NCI-H69 (cell line): Measurements from ENCODE around the gene DNASE1L3.
"Not testable (repeated sequence)": the region's sequence is repeated elsewhere in the genome, so short reads cannot be mapped to it uniquely, and the experiment has no call there.

Experiments used
- DNase-seq: peaks from one replicate; lab custom pipeline; 2025; lab: John Stamatoyannopoulos, UW

Gene DNASE1L3

GRCh38 chr3:58236527-58237237 lies 25.9 kb upstream of the DNASE1L3 start:
- DNase-seq: peak; percentile 26

GRCh38 chr3:58235970-58236369 lies 25.2 kb upstream of the DNASE1L3 start:
- peak; percentile 3 for DNase-seq

DNA sequence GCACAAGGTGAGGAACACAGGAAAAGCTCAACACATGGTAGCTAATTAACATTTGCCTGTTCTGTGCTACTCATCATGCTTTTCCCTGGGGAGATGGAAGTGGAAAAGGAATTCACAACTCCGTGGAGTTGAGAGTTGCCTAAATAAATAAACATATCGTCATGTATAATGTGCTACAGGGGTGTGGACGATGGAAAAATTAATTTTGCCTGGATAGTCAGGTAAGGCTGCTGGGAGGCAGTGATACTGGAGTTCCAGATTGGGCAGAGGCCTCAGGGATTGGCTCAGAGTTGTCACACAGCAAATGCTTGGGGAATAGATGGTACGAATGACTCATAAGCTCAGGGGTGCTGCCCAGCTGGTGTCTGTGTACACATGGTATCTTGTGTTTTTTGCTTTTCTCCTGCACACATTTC lies 23.8 kb upstream of the DNASE1L3 start:
- DNase-seq: peak; percentile 74

DNA sequence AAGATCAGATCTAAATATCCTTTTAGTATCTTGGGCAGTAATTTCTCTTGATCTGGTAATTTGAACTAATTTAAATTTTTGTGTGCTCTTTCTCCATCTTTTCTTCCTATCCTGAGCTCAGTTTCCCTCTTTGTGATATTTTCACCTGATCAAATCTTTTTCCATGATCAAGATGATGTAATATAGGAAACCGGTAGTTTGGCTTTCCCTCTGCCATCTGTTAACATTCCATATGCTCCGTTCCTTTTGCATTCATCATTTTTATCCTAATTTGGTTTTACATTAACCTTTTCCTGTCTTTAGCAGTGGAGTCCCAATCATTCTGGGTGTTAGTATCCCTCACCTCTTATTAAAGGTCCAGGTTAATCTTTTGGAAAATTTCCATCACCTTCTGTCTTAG lies 20.9 kb upstream of the DNASE1L3 start:
- DNase-seq: peak; percentile 22

DNA sequence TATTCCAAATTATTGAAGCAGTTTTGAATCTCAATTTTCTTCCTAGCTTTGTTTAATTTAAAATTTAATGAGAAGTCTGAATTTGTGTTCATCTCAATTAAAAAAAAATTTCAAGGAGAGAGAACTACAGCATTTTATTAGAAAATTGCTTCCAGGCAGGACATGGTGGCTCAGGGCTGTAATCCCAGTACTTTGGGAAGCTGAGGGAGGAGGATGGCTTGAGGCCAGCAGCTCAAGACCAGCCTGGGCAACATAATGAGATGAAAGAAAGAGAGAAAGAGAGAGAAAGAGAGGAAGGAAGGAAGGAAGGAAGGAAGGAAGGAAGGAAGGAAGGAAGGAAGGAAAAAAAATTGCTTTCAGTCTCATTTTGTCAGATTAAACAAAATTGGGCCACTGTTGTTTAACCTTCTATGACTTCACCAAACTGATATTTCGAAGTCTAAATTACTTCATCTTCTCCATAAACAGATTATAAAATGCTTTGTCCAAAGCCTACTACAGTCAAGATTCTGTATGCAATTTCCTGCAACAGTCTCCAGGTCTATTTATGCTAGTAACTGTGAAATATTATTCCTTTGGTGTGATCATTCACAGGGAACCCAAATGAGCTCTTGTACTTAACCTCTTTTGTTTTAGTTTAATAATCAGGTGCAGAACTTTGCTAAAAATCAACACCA lies 20.2 kb upstream of the DNASE1L3 start:
- no peak for DNase-seq

DNA sequence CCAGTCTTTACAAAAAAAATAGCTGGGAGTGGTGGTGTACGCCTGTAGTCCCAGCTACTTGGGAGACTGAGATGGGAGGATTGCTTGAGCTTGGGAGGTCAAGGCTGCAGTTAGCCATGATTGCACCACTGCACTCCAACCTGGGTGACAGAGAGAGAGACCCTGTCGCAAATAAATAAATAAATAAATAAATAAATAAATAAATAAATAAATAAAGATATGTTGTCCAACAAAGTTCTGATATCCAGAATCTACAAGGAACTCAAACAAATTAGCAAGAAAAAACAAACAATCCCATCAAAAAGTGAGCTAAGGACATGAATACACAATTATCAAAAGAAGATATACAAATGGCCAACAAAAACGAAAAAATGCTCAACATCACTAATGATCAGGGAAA lies 17.2 kb upstream of the DNASE1L3 start:
- not testable (repeated sequence) for DNase-seq

DNA sequence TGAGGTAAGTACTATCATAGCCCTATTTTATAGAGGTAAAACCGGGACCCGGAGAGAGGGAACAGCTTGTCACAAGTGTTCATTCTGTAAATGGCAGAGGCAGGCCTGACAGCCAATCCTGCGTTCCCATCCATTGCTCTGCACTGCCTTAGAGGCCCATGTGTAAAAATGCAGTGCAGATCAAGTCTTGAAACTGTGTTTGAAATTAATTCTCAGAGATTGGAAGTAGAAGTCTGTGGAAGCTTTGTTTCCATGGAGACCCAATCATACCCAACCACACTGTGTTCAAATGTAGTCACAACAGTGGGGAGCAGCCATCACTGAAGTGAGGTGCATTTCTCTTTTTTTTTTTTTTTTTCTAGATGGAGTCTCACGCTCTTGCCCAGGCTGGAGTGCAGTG lies 13.1 kb upstream of the DNASE1L3 start:
- no peak for DNase-seq

DNA sequence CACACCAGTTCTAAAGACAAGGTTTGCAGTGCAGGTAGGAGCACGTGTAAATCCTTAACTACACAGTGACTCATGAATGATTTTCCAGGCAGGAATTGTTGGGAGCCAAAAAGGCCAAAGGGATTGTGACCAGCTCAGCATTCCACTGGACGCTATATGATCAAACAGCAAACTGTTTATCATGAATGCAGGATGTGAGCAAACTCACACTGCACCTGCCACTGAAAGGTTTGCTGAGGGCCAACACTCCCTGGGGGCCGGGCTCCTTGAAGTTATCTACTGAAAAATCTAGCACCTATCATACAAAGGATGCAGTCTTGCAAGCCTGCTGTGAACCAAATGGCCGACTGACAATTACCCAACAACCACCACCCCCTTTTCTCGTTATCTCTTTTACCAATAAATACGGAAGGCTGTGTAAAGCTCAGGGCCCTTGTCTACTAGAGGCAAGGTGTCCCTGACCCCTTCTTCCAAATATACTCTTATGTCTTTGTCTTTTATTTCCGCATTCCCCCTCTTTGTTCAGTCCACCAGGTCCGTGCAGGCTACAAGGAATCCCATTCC lies 11.5 kb upstream of the DNASE1L3 start:
- no peak for DNase-seq

DNA sequence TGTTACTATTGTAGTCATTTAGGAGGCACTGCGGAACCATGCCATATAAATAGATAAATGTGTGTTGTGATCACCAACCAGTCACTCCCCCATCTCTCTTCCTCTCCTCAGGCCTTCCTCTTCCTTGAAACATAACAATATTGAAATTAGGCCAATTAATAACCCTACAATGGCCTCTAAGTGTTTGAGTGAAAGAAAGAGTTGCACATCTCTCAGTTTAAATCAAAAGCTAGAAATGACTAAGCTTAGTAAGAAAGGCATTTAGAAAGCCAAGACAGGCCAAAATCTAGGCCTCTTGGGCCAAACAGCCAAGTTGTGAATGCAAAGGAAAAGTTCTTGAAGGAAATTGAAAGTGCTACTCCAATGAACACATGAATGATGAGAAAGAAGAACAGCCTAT lies 8.1 kb upstream of the DNASE1L3 start:
- no peak for DNase-seq

DNA sequence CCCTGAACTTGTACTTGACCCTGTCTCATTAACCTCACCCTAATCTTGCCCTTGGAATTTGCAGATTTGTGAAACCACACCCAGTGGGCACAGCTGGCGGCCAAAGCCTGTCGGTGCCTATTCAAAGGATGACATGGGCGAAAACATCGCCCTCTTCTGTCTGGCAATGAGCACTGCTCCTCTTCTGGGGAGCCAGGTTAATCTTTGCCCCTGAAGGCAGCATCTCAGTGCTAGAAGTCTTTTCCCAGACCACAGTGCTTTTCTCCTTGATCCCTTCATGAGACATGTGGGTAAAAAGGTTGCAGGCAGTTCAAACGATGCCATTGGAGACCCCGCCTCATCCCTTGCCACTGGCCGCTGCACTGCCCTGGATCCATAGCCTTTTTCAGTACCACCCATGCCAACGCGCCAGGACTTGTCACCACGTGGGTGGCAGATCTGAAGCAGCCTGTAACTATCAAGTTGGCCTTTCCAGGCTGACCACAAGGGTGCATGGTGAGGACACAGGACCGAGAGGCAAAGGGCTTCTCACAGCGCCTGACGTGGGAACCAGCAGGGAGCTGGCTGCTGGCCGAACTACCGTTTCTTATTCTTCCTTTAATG lies 6.5 kb upstream of the DNASE1L3 start:
- DNase-seq: peak; percentile 77

- no peak for DNase-seq
These were observed 5.9 kb upstream of the DNASE1L3 start for GRCh38 chr3:58216496-58217195.

DNA sequence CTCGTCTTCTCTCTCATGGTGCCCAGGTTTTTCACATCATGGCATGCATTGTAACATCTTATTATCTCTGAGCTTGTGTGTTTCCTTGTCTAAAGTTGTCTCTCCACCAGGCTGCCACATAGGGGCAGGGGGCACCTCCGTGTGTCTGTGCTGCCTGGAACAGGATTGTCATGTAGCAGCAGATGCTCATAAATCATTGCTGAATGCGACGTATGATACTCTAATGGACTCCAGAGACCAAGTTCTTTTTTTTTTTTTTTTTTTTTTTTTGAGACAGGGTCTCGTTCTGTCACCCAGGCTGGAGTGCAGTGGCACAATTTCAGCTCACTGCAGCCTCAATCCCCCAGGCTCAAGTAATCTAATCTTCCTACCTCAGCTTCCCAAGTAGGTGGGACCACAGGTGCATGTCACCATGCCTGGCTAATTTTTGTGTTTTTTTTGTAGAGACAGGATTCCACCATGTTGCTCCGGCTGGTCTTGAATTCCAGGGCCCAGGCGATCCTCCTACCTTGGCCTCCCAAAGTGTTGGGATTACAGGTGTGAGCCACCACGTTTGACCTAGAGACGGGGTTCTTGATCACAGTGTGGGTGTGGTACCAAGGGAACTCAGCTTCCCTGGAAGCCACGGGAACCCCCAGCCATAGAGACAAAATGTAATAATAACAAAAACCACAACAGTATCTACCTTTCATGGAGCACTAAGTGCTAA lies 4.7 kb upstream of the DNASE1L3 start:
- DNase-seq: peak; percentile 23

DNA sequence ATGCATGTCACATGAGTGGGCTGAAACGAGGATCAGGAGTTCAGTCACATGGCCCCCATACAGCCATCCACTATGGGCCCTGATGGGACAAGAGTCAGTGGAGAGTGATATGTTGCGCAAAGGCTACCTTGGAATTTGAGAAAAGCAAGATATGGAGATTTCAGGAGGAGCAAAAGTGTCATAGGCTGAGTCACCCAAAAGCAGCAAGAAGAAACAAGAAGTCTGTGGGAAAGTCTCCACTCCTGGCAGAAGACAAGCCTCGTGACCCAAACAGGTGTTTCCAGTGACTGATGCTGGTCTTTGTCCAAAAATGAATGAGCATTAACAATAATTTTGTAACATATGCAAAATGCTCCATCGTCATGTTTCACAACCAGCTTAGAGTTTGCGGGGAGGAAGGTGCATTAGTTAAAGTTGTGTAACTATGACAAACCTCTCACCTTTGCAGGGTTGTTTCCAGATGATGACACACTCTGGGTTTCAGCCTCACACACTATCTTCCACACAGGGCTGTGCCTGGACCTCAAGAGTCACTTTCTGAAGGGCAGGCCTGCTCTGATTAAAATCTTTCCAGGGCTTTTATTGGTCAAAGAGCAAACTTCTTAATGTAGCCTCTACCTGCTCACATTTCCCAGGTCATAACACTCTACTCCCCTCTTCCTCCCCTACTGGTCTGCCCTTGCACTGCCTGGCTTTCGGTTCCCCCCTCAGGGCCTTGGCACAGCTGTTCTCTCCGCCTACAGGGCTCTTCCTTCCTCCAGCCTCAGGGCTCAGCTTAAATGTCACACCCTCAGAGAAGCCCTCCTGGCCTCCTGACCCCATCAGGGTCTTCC lies 3.9 kb upstream of the DNASE1L3 start:
- DNase-seq: peak; percentile 23

DNA sequence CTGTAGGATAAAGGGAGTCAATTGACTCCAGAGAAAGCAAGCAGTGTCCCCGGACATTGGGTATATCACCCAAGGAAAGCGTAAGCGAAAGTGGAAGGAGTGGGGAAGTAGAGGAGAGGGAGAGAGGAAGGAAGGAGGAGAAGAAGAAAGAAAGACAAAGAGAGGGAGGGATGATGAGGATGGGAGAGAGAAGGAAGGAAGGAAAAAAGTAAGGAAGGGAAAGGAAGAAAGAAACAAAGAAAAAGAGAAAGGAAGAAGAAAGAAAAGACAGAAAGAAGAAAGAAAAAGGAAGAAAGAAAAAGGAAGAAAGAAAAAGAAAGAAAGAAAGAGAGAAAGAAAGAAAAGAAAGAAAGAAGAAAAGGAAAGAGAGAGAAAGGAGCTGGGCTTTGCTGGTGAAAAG lies 839 bp downstream of the DNASE1L3 start:
- DNase-seq: no peak

DNA sequence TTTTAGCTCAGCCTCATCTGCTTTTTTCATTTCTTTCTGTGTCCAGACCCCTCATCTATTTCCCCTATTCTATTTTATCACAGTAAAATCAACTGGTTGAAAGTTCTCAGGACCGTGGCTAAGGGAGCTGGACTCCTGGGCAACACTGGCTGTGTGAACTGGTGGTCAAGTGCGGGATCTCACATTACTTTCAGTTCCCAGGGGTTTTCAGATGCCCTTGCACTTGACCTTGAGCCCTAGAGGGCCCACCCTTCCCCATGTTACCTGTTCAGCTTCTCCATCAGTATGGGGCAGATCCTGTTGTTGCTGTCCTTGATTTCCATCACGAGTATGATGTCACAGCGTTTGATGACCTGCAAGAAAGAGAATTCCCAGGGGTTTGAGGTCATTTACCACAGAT lies 2.8 kb downstream of the DNASE1L3 start:
- no peak for DNase-seq

DNA sequence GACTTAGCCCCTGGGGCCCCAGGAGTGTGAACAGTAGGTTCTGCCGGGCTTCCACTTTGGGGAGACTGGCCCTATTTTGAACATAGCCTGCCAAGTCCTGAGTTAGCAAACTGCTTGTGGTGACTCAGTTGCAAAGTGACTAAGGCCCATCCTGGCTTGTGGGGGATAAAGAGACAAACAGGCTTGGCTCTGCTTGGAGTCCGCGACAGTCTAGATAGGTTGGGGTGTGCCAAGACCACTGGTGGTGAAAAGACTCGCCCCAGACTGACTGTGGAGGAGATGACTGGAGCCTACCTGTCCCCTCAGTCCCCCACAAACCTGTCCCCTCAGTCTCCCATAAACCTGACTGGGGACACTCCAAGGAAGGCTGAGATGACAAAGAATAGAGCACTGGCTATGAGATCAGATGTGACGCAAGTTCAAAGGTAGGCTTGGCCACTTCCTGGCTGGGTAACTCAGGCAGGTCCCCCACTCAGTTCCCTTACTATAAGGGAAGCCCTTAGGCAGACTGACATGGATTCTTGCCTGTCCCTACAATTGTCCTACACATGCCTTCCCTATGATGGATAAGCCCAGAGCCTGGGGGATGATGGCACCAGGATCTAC lies 4.3 kb downstream of the DNASE1L3 start:
- no peak for DNase-seq

DNA sequence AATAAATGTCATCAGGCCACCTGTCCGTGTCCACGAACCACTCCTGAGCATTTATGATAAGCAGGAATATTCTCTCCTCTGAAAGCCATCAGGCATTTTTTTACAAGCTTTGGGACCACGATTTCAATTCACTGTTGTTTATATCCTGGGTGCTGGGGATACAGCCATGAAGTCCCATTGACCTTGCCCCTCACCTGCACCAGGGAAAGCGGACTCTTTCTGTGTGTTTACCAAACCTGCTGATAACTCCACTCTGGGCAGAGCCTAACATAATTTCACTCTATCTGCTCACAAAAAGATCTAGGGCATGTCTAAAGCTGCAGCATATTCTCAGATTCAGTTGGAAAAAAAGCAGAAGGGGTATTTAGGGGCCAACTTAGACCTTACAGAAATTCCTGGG lies 4.8 kb downstream of the DNASE1L3 start:
- no peak for DNase-seq

- no peak for DNase-seq
These were observed 6.1 kb downstream of the DNASE1L3 start for GRCh38 chr3:58204720-58205119.

DNA sequence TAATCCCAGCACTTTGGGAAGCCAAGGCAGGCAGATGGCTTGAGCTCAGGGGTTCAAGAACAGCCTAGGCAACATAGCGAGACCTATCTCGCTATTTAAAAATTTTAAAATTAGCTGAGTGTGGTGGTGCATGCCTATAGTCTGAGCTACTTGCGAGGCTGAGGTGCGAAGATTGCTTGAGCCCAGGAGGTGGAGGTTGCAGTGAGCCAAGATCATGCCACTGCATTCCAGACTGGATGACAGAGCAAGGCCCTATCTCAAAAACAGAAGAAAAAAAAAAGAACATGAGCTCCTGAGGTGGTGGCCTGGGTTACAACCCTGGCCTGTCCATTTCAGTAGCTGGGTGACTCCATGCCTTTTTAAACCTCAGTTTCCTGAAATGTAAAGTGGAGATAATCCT lies 7.2 kb downstream of the DNASE1L3 start:
- no peak for DNase-seq

DNA sequence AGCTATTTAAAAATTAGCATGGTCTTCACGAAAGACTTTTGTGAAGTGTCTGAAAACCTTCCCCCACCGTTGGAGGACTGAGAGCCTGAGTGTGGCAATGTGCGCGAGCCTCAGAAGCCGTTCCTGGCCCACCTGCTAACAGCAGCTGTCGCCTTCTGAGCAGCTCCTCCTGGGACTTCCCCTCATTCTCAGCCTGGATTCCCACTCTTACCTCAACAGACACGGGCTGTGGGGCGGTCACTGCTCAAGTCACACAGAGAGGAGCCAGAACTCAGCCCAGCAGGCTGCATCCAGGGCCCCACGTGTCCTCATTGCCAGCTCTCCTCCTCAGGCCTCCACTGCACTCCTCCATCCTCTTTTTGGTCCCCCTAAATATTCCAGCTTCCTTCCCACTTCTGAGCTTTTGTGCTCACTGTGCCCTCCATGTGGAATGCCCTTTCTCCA lies 7.8 kb downstream of the DNASE1L3 start:
- no peak for DNase-seq
